GM19324 (cell line): ENCODE results near the gene CRTAC1.
"Not testable (repeated sequence)": the region's sequence is repeated elsewhere in the genome, so short reads cannot be mapped to it uniquely, and the experiment has no call there.

Source experiments
- ATAC-seq: cut with Tn5 transposase; IDR thresholded peaks from one replicate; pipeline ENCODE4 v1.9.1; 2021; ENCODE audit warnings: mild to moderate bottlenecking, moderate library complexity; ENCODE audit not compliant: unreplicated experiment, low FRiP score

Gene CRTAC1

GRCh38 chr10:97850446-97850845, 180.0 kb downstream of the CRTAC1 start:
- no peak for ATAC-seq

GRCh38 chr10:97849687-97850402, 180.6 kb downstream of the CRTAC1 start, which contains the start of gene GOLGA7B:
Gene GOLGA7B, plus strand, starts transcription at chr10:97849843. Its CDS starts 461 bp downstream, at chr10:97850304.
- ATAC-seq, result peak; percentile 65

DNA sequence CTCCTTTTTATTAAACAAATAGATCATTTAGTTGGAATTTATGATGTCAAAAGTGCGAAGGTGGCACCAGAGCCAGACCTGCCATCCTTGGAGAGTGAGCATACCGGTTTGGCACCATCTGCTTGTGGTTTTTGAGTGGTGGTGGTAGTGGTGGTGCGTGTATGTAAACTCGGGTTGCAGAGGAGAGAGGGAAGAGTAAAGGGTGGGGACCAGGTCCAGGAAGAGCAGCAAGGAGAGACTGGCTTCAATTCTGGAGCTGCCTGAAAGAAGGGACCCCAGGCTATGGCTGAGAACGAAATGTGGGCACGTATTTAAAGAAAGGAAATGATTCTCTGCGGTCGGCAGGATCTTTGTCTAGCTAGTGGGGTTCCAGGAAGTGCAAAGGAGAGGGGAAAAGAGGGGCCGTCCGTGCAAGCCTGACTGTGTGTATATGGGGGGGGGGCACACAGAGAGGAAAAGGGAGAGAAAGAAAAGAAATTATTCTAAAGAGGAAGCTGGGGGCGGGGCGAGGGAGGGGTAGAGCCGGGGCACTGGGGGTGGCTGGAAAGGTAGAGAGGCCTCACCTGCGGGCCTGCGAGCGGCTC, 181.2 kb downstream of the CRTAC1 start:
- ATAC-seq, result no peak

- no peak for ATAC-seq
These were observed 185.7 kb downstream of the CRTAC1 start for GRCh38 chr10:97844678-97845077.

DNA sequence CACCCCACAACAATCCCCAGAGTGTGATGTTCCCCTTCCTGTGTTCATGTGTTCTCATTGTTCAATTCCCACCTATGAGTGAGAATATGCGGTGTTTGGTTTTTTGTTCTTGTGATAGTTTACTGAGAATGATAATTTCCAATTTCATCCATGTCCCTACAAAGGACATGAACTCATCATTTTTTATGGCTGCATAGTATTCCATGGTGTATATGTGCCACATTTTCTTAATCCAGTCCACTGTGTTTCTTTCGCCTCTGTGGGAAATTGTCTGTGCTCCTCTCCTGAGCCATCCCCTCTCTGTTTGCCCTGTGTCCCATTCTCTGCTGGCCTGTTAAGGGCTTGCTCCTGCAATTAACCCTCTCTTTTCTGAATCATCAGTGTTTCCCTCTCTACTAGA, 186.4 kb downstream of the CRTAC1 start:
- not testable (repeated sequence) for ATAC-seq

- ATAC-seq, result no peak
These were observed 187.1 kb downstream of the CRTAC1 start for GRCh38 chr10:97843281-97843671.

GRCh38 chr10:97842656-97843280, 187.7 kb downstream of the CRTAC1 start:
- no peak for ATAC-seq

DNA sequence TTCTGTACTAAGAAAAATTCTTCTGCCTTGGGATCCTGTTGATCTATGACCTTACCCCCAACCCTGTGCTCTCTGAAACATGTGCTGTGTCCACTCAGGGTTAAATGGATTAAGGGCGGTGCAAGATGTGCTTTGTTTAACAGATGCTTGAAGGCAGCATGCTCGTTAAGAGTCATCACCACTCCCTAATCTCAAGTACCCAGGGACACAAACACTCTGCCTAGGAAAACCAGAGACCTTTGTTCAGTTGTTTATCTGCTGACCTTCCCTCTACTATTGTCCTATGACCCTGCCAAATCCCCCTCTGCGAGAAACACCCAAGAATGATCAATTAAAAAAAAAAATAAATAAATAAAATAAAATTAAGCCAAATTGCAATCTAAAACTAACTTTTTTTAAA, 188.3 kb downstream of the CRTAC1 start:
- ATAC-seq, result not testable (repeated sequence)

DNA sequence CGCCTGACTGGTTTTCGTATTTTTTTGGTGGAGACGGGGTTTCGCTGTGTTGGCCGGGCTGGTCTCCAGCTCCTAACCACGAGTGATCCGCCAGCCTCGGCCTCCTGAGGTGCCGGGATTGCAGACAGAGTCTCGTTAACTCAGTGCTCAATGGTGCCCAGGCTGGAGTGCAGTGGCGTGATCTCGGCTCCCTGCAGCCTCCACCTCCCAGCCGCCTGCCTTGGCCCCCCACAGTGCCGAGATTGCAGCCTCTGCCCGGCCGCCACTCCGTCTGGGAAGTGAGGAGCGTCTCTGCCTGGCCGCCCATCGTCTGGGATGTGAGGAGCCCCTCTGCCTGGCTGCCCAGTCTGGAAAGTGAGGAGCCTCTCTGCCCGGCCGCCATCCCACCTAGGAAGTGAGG, 189.3 kb downstream of the CRTAC1 start:
- not testable (repeated sequence) for ATAC-seq

GRCh38 chr10:97838091-97838490, 192.3 kb downstream of the CRTAC1 start:
- ATAC-seq, result no peak

- no peak for ATAC-seq
These were observed 194.0 kb downstream of the CRTAC1 start for GRCh38 chr10:97836446-97836845.

- no peak for ATAC-seq
These were observed 199.2 kb downstream of the CRTAC1 start for GRCh38 chr10:97831259-97831658.

DNA sequence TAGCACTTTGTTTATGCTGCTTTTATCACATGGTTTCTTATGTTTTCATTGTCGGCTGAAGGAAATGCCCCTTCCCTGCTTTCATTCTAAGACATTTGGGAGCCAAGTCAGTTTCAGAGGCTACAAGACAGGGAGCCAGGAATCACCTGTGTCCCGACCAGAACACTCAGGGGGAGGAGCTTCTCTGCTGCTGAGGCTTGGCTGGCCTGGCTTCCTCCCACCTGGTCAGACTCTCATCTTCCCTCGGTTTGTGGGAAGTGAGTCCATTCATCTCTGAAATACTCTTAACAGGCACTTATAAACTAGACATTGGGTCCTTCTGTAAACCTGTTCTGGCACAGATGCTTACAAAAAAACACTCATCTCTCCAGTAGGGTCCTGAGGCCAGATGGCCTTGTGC, 200.4 kb downstream of the CRTAC1 start:
- no peak for ATAC-seq

- no peak for ATAC-seq
These were observed 201.7 kb downstream of the CRTAC1 start for GRCh38 chr10:97828721-97829120.

DNA sequence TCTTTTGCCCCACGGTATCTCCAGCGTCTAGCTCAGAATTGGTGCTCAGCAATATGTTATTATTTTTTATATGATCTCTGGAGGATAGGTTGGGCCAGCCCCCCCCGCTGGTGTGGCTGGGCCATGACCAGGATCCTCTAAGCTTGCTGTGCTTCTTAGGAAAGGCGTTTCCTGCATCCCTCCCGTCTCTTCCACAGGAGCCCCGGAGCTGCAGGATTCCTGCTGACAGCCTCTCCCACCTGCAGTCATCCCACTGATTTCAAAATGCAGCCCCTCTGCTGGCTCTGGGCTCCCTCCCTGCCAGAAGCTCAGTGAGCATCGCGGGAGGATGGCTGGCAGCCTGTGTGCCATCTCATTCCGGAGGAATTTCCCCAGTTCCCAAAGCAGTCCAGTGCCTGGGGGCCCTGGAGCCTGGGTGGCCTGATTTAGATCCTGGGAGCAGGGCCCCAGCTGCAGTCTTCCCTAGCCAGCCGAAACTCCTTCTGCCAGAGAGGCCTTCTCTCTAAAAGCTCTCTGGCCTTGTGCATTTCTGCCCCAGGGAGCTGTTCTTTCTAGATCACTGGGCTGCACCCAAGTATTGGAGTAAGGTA, 202.6 kb downstream of the CRTAC1 start:
- no peak for ATAC-seq

- ATAC-seq, result no peak
These were observed 203.5 kb downstream of the CRTAC1 start for GRCh38 chr10:97826892-97827291.

- no peak for ATAC-seq
These were observed 205.2 kb downstream of the CRTAC1 start for GRCh38 chr10:97825020-97825760.

DNA sequence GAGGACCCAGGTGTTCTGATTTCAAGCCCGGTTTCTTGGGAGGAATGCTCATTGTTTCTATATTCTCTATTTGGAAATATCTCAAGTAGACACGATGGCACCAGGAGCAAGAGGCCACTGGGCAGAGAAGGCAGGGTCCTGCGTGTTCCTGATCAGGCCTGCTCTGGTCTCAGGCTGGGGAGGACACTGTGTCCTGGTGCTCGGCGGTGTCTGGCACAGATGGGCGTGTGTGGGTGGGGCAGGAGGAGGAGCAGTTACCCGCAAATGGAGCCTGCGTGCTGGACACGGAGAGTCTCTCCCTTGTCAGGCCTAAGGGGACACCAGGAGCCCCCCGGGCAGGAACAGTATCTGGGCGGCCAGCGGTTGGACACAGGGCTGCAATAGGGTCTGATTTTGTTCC, 206.7 kb downstream of the CRTAC1 start:
- no peak for ATAC-seq

- no peak for ATAC-seq
These were observed 208.1 kb downstream of the CRTAC1 start for GRCh38 chr10:97822261-97822687.

DNA sequence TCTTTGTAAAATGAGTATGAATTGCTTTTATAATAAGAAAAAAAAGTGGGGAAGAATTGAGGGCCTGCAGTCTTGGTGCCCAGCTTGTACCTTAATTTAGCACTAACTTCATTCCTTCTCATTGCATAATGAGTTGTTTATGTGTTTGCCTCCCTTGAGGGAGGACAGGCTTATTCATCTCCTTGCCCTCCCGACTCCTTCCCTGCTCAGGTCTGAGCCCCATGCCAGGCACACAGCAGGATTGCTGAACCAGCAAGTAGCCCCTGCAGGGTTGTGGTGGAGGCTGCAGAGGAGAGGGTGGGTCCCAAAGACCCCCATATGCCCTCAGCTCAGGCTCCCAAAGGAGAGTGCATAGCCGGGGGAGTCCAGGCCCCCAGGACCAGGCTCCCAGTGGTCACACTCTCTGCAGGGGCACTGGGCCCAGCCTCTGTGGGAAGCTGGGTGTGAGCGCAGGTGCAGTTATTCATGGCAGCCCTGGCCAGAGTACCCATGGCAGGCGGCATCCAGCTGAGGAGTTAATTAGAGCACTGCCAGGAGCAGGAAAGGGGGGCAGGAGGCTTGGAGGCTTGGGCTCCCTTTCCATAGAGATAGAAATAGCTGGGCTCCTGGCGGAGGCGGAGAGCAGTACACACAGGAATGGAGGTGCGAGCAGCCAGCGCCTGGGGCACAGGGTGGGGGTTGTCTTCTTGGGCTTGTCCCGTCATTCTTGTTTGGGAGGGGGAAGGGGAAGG, 208.9 kb downstream of the CRTAC1 start:
- no peak for ATAC-seq
